Vagina (tissue), 2 donors: ENCODE data around the gene TMEM169.

Experiments used
- POLR2A ChIP-seq, 2 donors: fragments of 450-650 bp; IDR thresholded peaks; one replicate each; pipeline ENCODE4 v1.6.1; 2017; ENCODE audit warnings: antibody characterized with exemption in 2 of 2, mild to moderate bottlenecking in 2 of 2, moderate library complexity in 2 of 2
- TF ChIP-seq, protein P1 (sequence below), 3 experiments: fragments of 450-650 bp in 2 of 3; fragments of 200-600 bp in 1 of 3; sonication (generic) in 1 of 3; IDR thresholded peaks; one replicate each; pipeline ENCODE4 v1.5.1; 2017 to 2019; ENCODE audit warnings: antibody characterized with exemption in 3 of 3, mild to moderate bottlenecking in 2 of 3, moderate library complexity in 2 of 3

DNA sequence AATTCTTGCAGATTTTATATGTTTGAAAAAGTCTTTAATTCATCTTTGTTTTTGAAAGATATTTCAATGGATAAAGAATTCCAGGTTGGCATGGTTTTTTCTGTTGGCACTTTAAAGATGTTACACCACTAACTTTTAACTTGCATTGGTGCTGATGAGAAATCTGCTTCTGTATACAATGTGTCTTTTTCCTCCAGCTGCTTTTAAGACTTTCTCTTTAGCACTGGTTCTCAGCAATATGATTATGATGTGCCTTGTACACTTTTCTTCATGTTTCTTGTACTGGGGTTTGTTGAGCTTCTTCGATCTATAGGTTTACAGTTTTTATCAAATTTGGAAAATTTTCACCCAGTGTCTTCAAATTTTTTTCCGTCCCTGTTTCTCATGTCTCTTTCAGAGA lies 29.3 kb upstream of the TMEM169 start:
- no peak for TF ChIP-seq POLR2A (IDR thresholded peaks at IDR 0.05)
- TF ChIP-seq, protein P1, sequence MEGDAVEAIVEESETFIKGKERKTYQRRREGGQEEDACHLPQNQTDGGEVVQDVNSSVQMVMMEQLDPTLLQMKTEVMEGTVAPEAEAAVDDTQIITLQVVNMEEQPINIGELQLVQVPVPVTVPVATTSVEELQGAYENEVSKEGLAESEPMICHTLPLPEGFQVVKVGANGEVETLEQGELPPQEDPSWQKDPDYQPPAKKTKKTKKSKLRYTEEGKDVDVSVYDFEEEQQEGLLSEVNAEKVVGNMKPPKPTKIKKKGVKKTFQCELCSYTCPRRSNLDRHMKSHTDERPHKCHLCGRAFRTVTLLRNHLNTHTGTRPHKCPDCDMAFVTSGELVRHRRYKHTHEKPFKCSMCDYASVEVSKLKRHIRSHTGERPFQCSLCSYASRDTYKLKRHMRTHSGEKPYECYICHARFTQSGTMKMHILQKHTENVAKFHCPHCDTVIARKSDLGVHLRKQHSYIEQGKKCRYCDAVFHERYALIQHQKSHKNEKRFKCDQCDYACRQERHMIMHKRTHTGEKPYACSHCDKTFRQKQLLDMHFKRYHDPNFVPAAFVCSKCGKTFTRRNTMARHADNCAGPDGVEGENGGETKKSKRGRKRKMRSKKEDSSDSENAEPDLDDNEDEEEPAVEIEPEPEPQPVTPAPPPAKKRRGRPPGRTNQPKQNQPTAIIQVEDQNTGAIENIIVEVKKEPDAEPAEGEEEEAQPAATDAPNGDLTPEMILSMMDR (IDR thresholded peaks at IDR 0.05): no peak
